B cell (primary cell): ENCODE measurements around the gene DNAJC16. TPM values are rescaled to one million over a fixed set of nuclear protein-coding genes. Genes with fewer than 3 reads are reported as not detected.

Source experiments
- ATAC-seq: fragments of 200-7000 bp; cut with Tn5 transposase; one replicate; pipeline ENCODE4 v1.10.0; 2021; ENCODE audit warnings: low read depth, mild to moderate bottlenecking, moderate number of reproducible peaks, moderate library complexity
- CTCF ChIA-PET: fragments of 350-600 bp; sonication (Branson Sonifier 250); formaldehyde crosslinking; loops from one replicate; lab custom pipeline; 2021; ENCODE audit warnings: antibody characterized with exemption, inconsistent platforms; lab: Charles Lee
- POLR2A ChIA-PET: fragments of 350-600 bp; sonication (Branson Sonifier 250); formaldehyde crosslinking; loops from one replicate; lab custom pipeline; 2021; ENCODE audit warnings: antibody characterized with exemption; lab: Charles Lee
- DNase-seq: peaks from one replicate; pipeline ENCODE4 v3.0.0; 2013
- H2AFZ ChIP-seq: 2 replicates; pipeline ENCODE4 v1.6.1; 2012; ENCODE audit warnings: mild to moderate bottlenecking, low read depth, low read length; ENCODE audit not compliant: insufficient read depth, poor library complexity, severe bottlenecking
- H3K27ac ChIP-seq, 2 donors: 1 replicate in 1 of 2; 2 replicates in 1 of 2; pipeline ENCODE4 v1.5.1; 2012 to 2013; ENCODE audit warnings: low read length in 2 of 2, mild to moderate bottlenecking in 2 of 2, moderate library complexity in 1 of 2
- H3K27me3 ChIP-seq, 4 experiments: fragments of 200-600 bp in 1 of 4; sonication (generic) in 1 of 4; replicated peaks in 1 of 4; 1 replicate in 2 of 4; 2 replicates in 2 of 4; pipeline versions ENCODE4 v1.6.1 to v1.7.0; 2013 to 2016; ENCODE audit warnings: low read length in 3 of 4, mild to moderate bottlenecking in 2 of 4, mixed read lengths in 1 of 4, moderate library complexity in 1 of 4; ENCODE audit not compliant: insufficient read depth in 4 of 4, control insufficient read depth in 3 of 4; ENCODE audit errors: control extremely low read depth in 1 of 4
- H3K36me3 ChIP-seq, 2 experiments: replicated peaks in 1 of 2; 1 replicate in 1 of 2; 2 replicates in 1 of 2; pipeline versions ENCODE4 v1.6.1 to v1.7.1; 2013; ENCODE audit warnings: low read length in 1 of 2; ENCODE audit not compliant: insufficient read depth in 2 of 2, control insufficient read depth in 1 of 2; ENCODE audit errors: control extremely low read depth in 1 of 2, extremely low read depth in 1 of 2
- H3K4me1 ChIP-seq, 2 donors: fragments of 200-600 bp in 1 of 2; sonication (generic) in 1 of 2; 1 replicate in 1 of 2; 2 replicates in 1 of 2; pipeline versions ENCODE4 v1.5.1 to v1.6.1; 2013 to 2017; ENCODE audit warnings: low read length in 2 of 2; ENCODE audit not compliant: control insufficient read depth in 2 of 2, insufficient read depth in 2 of 2
- H3K4me2 ChIP-seq: replicated peaks from 2 replicates; pipeline ENCODE3; 2012; ENCODE audit warnings: mild to moderate bottlenecking, low read depth, low read length; ENCODE audit not compliant: poor library complexity, severe bottlenecking
- H3K4me3 ChIP-seq, 5 experiments: fragments of 200-600 bp in 1 of 5; sonication (generic) in 1 of 5; 1 replicate in 3 of 5; 2 replicates in 2 of 5; pipeline versions ENCODE4 v1.5.1 to v1.7.0; 2011 to 2016; ENCODE audit warnings: low read length in 4 of 5, mild to moderate bottlenecking in 4 of 5, low read depth in 2 of 5, control low read depth in 1 of 5, moderate library complexity in 1 of 5; ENCODE audit not compliant: insufficient read depth in 1 of 5; ENCODE audit errors: control extremely low read depth in 1 of 5, extremely low read depth in 1 of 5
- H3K79me2 ChIP-seq: fragments of 200-600 bp; sonication (generic); one replicate; pipeline ENCODE4 v1.6.0; 2016; ENCODE audit warnings: low read length; ENCODE audit not compliant: control insufficient read depth, insufficient read depth
- H3K9ac ChIP-seq: fragments of 200-600 bp; sonication (generic); 2 replicates; pipeline ENCODE4 v1.6.1; 2017; ENCODE audit warnings: mild to moderate bottlenecking, low read length, moderate library complexity
- H3K9me3 ChIP-seq, 3 donors: one replicate each; pipeline versions ENCODE4 v1.6.1 to v1.7.1; 2013; ENCODE audit warnings: low read length in 2 of 3; ENCODE audit not compliant: control insufficient read depth in 2 of 3, insufficient read depth in 1 of 3; ENCODE audit errors: control extremely low read depth in 1 of 3
- H4K20me1 ChIP-seq: 2 replicates; pipeline ENCODE4 v1.6.0; 2012; ENCODE audit warnings: mild to moderate bottlenecking, low read length; ENCODE audit not compliant: insufficient read depth, control insufficient read depth, poor library complexity, severe bottlenecking
- H3K27ac Mint-ChIP-seq: one replicate; pipeline ENCODE4 v1.8.0; 2021; ENCODE audit warnings: mixed read lengths
- H3K27me3 Mint-ChIP-seq: one replicate; pipeline ENCODE4 v1.8.0; 2021; ENCODE audit warnings: mixed read lengths
- H3K4me1 Mint-ChIP-seq: one replicate; pipeline ENCODE4 v1.8.0; 2021; ENCODE audit warnings: mixed read lengths
- H3K4me3 Mint-ChIP-seq: one replicate; pipeline ENCODE4 v1.8.0; 2021; ENCODE audit warnings: mixed read lengths
- H3K9me3 Mint-ChIP-seq: one replicate; pipeline ENCODE4 v1.8.0; 2022; ENCODE audit warnings: mixed read lengths; ENCODE audit not compliant: insufficient read depth
- EZH2 ChIP-seq: IDR thresholded peaks from 2 replicates; pipeline ENCODE4 v1.6.1; 2012; ENCODE audit warnings: borderline replicate concordance, low read depth, mild to moderate bottlenecking, moderate library complexity, low read length; ENCODE audit not compliant: insufficient read depth, poor library complexity, severe bottlenecking
- WGBS: methylation state at CpG from one replicate; pipeline ENCODE4 v1.1.5; 2013; ENCODE audit warnings: missing lambda C conversion rate; ENCODE audit not compliant: insufficient coverage; 5-methylcytosine and 5-hydroxymethylcytosine counted together
- intact Hi-C: fragments of 100-400 bp; cut with micrococcal nuclease; formaldehyde crosslinking; loops from one replicate; pipeline ENCODE4 v1.10.0; 2022
- polyA plus RNA-seq: library from polyadenylated mRNA; depleted of rRNA; stranded (reverse); fragments of >200 nt; gene quantifications from 2 replicates; pipeline ENCODE4 v1.2.3, GENCODE V29; 2012
- total RNA-seq, 2 donors: library from RNA; stranded (reverse); fragments of 120-200 nt in 1 of 2; gene quantifications; 1 replicate in 1 of 2; 2 replicates in 1 of 2; pipeline versions ENCODE4 v1.2.3 to v1.2.4, GENCODE V29; 2013 to 2022
- TF ChIP-seq, protein P1 (sequence below): fragments of 200-600 bp; IDR thresholded peaks from one replicate; pipeline ENCODE4 v1.8.0; 2022; ENCODE audit warnings: antibody characterized with exemption, mild to moderate bottlenecking

DNAJC16 gene
- total and polyA plus RNA-seq, 2 donors (not counting 1 experiment from before 2014, with no cell fraction given), result 16.9 to 47.1 TPM

DNA sequence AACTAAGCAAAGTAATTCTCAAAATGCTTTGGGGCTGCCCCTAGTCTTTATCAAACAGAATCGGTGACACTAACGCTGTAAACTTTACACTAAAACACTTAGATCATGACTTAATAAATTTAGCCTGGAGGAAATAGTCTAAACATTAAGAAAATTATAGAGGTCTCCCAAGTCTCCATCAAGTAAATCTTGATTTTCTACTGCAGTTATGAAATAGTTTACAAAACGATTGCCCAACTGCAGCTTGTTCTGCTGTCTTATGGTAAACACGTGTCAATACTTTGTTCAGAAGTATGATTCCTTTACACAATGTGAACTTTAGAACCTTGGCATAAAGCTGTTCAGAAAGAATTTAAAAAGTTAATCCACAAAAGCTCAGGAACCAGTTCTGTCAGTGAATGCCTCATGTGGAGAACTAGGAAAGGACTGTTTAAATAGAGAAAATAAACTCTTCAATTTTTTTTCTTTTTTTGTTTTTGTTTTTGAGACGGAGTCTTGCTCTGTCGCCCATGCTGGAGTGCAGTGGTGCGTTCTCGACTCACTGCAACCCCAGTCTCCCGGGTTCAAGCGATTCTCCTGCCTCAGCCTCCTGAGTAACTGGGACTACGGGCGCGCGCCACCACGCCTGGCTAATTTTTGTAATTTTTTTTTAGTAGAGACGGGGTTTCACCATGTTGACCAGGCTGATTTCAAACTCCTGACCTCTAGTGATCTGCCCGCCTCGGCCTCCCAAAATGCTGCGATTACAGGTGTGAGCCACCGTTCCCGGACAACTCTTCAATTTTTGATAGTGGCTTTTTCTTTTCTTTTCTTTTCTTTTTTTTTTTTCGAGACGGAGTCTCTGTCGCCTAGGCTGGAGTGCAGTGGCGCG, 92.2 kb downstream of the DNAJC16 start:
- POLR2A ChIA-PET, result interaction anchor here (0.6 to 1.1 kb wide), 6 partner anchors 15 to 138 kb away, joined by 3 to 8 read pairs (median 4); partner anchors contain the start of gene DNAJC16
- DNase-seq (no peak), ATAC-seq (no peak)
- no peak for TF ChIP-seq EZH2
- TF ChIP-seq, protein P1, sequence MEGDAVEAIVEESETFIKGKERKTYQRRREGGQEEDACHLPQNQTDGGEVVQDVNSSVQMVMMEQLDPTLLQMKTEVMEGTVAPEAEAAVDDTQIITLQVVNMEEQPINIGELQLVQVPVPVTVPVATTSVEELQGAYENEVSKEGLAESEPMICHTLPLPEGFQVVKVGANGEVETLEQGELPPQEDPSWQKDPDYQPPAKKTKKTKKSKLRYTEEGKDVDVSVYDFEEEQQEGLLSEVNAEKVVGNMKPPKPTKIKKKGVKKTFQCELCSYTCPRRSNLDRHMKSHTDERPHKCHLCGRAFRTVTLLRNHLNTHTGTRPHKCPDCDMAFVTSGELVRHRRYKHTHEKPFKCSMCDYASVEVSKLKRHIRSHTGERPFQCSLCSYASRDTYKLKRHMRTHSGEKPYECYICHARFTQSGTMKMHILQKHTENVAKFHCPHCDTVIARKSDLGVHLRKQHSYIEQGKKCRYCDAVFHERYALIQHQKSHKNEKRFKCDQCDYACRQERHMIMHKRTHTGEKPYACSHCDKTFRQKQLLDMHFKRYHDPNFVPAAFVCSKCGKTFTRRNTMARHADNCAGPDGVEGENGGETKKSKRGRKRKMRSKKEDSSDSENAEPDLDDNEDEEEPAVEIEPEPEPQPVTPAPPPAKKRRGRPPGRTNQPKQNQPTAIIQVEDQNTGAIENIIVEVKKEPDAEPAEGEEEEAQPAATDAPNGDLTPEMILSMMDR, result no peak
- intact Hi-C loops, result loop anchor here (1.0 kb wide), 1 partner anchor 78 kb away; no protein-coding TSS in a partner anchor
- no peaks in the 10 kb centered on the region for H3K27me3 ChIP-seq
- peaks cover 31 to 32% of the 10 kb centered on the region in 2 donors for H3K4me1 ChIP-seq
- H3K9ac ChIP-seq, result peak overlapping the region; percentile 78
- peak overlapping the region; percentile 88 for H3K27ac Mint-ChIP-seq
- no peaks in the 10 kb centered on the region for H3K27me3 Mint-ChIP-seq
- peaks cover 43% of the 10 kb centered on the region for H3K4me1 Mint-ChIP-seq
- H3K36me3 ChIP-seq, result peaks cover 0 to 9% of the 10 kb centered on the region in 2 experiments
- peaks cover 56% of the 10 kb centered on the region for H3K79me2 ChIP-seq
- peak overlapping the region; percentile 88 to 92 for H3K27ac ChIP-seq
- H3K4me3 Mint-ChIP-seq, result peak overlapping the region; percentile 91
- H3K4me2 ChIP-seq, result peak overlapping the region; percentile 85
- peaks cover 23% of the 10 kb centered on the region for H4K20me1 ChIP-seq
- peak overlapping the region; percentile 82 to 98 (median 90) for H3K4me3 ChIP-seq
- CTCF ChIA-PET, result interaction anchor here (0.7 to 2.3 kb wide), 7 partner anchors 11 to 78 kb away, joined by 3 to 12 read pairs (median 4); no protein-coding TSS in a partner anchor
- 50% methylated on average over 12 of the region's 26 CpGs for WGBS
- H3K9me3 ChIP-seq, result no peaks in the 10 kb centered on the region
- peak overlapping the region; percentile 94 for H2AFZ ChIP-seq
- H3K9me3 Mint-ChIP-seq, result no peaks in the 10 kb centered on the region

DNA sequence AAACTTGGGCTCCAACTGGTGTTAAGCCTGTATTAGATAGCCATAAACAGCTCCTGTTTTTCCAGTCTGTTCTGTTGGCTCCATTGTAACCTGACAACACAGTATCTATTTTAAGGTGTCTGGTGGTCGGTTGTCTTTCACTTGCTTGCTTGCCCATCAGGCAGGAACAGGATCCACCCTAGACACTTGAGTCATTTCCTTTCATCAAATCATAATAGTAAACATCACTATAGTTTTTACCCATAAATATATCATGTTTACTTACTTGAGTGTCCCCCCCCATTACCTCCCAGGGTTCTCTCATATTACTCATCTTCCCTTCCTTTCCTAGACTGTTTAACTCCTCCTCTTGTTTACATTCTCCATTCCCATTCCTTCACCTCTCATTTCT, 93.5 kb downstream of the DNAJC16 start:
- DNase-seq (no peak), ATAC-seq (no peak)
- H3K27ac ChIP-seq, result peak overlapping the region in 1 of 2 donors; percentile 88
- no peaks in the 10 kb centered on the region for H3K9me3 Mint-ChIP-seq
- WGBS, result no CpG with 5 or more reads among the region's 1 CpG
- TF ChIP-seq EZH2, result no peak
- TF ChIP-seq, protein P1, result no peak
- no peak overlapping the region for H2AFZ ChIP-seq
- H3K27ac Mint-ChIP-seq, result peak overlapping the region; percentile 80
- H3K4me1 Mint-ChIP-seq, result peaks cover 53% of the 10 kb centered on the region
- ChIA-PET CTCF (interaction anchor here (0.8 to 0.9 kb wide), 2 partner anchors 27 to 53 kb away, joined by 3 read pairs; no protein-coding TSS in a partner anchor), POLR2A (no interaction called here)
- H4K20me1 ChIP-seq, result peaks cover 26% of the 10 kb centered on the region
- H3K4me1 ChIP-seq, result peaks cover 31 to 39% of the 10 kb centered on the region in 2 donors
- H3K9ac ChIP-seq, result no peak overlapping the region
- H3K9me3 ChIP-seq, result no peaks in the 10 kb centered on the region
- H3K27me3 ChIP-seq, result no peaks in the 10 kb centered on the region
- peak overlapping the region; percentile 15 for H3K4me2 ChIP-seq
- intact Hi-C loops, result no loop called here
- peak overlapping the region; percentile 42 for H3K4me3 Mint-ChIP-seq
- peaks cover 0 to 9% of the 10 kb centered on the region in 2 experiments for H3K36me3 ChIP-seq
- H3K4me3 ChIP-seq, result no peak overlapping the region
- H3K27me3 Mint-ChIP-seq, result no peaks in the 10 kb centered on the region
- peaks cover 68% of the 10 kb centered on the region for H3K79me2 ChIP-seq
